HG03025 (cell line): ENCODE results near the gene PLCL1.

Source experiments
- ATAC-seq: cut with Tn5 transposase; IDR thresholded peaks from one replicate; pipeline ENCODE4 v1.9.1; 2021; ENCODE audit warnings: mild to moderate bottlenecking, moderate library complexity; ENCODE audit not compliant: unreplicated experiment, low FRiP score

PLCL1 gene

GRCh38 chr2:198096965-198097364 lies 292.6 kb downstream of the PLCL1 start:
- ATAC-seq, result no peak

- no peak for ATAC-seq
These were observed 293.2 kb downstream of the PLCL1 start for GRCh38 chr2:198097630-198098029.

- ATAC-seq, result no peak
These were observed 294.0 kb downstream of the PLCL1 start for GRCh38 chr2:198098386-198098785.

- no peak for ATAC-seq
These were observed 294.5 kb downstream of the PLCL1 start for GRCh38 chr2:198098918-198099317.

GRCh38 chr2:198100346-198100745 lies 296.0 kb downstream of the PLCL1 start:
- no peak for ATAC-seq

GRCh38 chr2:198101688-198102087 lies 297.3 kb downstream of the PLCL1 start:
- ATAC-seq, result no peak

GRCh38 chr2:198102120-198102519 lies 297.7 kb downstream of the PLCL1 start:
- no peak for ATAC-seq

- ATAC-seq, result no peak
These were observed 298.5 kb downstream of the PLCL1 start for GRCh38 chr2:198102856-198103255.

GRCh38 chr2:198106621-198107385 lies 302.4 kb downstream of the PLCL1 start:
- no peak for ATAC-seq

- ATAC-seq, result no peak
These were observed 308.9 kb downstream of the PLCL1 start for GRCh38 chr2:198113316-198113715.

GRCh38 chr2:198114064-198114463 lies 309.7 kb downstream of the PLCL1 start:
- ATAC-seq, result no peak

GRCh38 chr2:198115201-198115600 lies 310.8 kb downstream of the PLCL1 start:
- ATAC-seq, result no peak

GRCh38 chr2:198116756-198117155 lies 312.4 kb downstream of the PLCL1 start:
- no peak for ATAC-seq

GRCh38 chr2:198117406-198118041 lies 313.1 kb downstream of the PLCL1 start:
- no peak for ATAC-seq

GRCh38 chr2:198127627-198128026 lies 323.2 kb downstream of the PLCL1 start:
- ATAC-seq, result peak; percentile 66

GRCh38 chr2:198129609-198130008 lies 325.2 kb downstream of the PLCL1 start:
- ATAC-seq, result no peak

GRCh38 chr2:198134293-198134955 lies 330.0 kb downstream of the PLCL1 start:
- no peak for ATAC-seq

- ATAC-seq, result no peak
These were observed 331.1 kb downstream of the PLCL1 start for GRCh38 chr2:198135481-198135934.

- ATAC-seq, result no peak
These were observed 331.7 kb downstream of the PLCL1 start for GRCh38 chr2:198136142-198136541.

GRCh38 chr2:198137733-198138132 lies 333.3 kb downstream of the PLCL1 start:
- ATAC-seq, result no peak

- ATAC-seq, result no peak
These were observed 337.3 kb downstream of the PLCL1 start for GRCh38 chr2:198141726-198142125.
